Measurements from ENCODE around the gene MIA3.

Gene MIA3

GRCh38 chr1:222716393-222716792 lies 98.5 kb downstream of the MIA3 start:
- DNase-seq (ENCODE audit: low read depth in 4 of 4, low spot score in 1 of 4): no peak
